GOT3 (cell line): Measurements from ENCODE around the gene REEP1.

ENCODE experiments used
- DNase-seq: peaks from one replicate; lab custom pipeline; 2025; ENCODE audit warnings: mixed read lengths; lab: John Stamatoyannopoulos, UW

Gene REEP1, protein sequence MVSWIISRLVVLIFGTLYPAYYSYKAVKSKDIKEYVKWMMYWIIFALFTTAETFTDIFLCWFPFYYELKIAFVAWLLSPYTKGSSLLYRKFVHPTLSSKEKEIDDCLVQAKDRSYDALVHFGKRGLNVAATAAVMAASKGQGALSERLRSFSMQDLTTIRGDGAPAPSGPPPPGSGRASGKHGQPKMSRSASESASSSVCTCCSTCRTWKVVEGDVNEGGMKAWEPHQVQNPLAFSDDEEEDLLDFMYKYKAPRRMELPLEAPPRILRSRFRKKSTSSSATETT

GRCh38 chr2:86337244-86337835 is at the start of gene REEP1:
TSS of gene REEP1 (minus strand) at chr2:86337626. CDS start at chr2:86337510, 116 bp downstream.
- no peak for DNase-seq

- no peak for DNase-seq
Measured at GRCh38 chr2:86383844-86384243, 46.4 kb upstream of the REEP1 start.

GRCh38 chr2:86382698-86383097 is 45.3 kb upstream of the REEP1 start:
- DNase-seq, result no peak

GRCh38 chr2:86382108-86382507 is 44.7 kb upstream of the REEP1 start:
- DNase-seq, result no peak

DNA sequence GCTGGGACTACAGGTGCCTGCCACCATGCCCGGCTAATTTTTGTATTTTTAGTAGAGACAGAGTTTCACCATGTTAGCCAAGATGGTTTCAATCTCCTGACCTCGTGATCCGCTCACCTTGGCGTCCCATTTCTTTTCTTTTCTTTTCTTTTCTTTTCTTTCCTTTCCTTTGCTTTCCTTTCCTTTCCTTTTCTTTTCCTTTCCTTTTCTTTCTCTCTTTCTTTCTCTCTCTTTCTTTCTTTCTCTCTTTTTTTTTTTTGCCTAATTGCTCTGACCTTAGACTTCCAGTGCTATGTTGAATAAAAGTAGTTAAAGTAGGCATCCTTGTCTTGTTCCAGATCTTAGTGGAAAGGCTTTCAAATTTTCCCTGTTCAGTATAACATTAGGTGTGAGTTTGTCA is 41.0 kb upstream of the REEP1 start:
- DNase-seq, result no peak

- DNase-seq, result no peak
Measured at GRCh38 chr2:86375623-86376022, 38.2 kb upstream of the REEP1 start.

DNA sequence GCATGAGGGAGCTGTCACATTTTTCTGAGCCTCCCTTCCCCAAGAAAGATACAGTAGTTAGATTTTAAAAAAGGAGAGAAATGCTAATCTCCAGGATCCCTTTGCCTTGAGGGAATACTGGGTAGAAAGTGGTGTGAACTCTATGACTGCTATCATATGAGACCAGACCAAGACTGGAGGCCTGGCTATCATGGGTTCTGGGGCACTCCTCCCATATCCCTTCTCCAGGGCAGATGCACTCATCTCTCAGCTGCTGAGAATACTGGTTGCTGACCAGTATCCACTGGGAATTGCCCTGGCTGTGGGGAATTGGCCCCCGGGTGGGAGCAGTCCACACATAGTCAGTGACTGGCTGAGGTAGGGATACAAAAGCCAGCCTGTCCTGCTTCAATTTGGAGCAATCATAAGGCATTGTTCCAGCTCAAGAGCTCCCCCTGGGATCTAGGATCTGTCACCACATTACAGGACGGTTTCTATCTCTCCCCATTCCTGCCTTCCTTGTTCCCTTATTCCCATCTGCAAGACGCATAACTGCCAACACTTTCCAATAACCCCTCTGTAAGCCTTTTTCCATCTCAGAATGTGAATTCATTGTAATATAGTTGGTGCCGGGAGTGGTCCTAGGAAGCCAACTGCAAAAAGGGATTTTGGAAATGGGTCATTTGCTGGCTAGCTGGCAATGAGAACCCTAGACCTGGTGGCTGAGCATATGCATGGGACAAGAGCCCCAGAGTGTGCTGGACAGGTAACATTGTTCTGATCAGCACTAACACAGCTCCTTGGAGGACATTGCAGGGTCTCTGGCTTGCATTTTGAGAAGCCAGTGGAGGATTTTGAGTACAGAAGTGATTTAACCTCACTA is 35.4 kb upstream of the REEP1 start:
- no peak for DNase-seq

DNA sequence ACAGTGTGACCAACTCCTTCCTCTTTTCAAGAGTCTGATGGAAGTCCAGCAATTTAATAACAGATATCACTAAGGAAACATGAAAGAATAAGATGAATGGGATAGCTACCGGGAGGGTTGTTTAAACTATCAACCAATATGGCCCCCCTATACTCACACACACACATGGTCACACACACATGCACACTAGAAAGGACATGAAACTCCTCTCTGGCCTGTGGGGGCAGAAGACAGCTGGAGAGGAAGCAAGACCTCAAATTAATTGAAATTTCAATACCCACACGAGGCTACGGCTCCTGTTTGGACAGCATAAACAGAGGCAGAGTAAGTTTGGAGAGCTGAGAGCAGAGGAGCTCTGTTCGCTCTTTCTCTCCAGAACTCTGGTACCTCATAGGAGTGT is 34.7 kb upstream of the REEP1 start:
- no peak for DNase-seq

- DNase-seq, result no peak
Measured at GRCh38 chr2:86371527-86371926, 34.1 kb upstream of the REEP1 start.

DNA sequence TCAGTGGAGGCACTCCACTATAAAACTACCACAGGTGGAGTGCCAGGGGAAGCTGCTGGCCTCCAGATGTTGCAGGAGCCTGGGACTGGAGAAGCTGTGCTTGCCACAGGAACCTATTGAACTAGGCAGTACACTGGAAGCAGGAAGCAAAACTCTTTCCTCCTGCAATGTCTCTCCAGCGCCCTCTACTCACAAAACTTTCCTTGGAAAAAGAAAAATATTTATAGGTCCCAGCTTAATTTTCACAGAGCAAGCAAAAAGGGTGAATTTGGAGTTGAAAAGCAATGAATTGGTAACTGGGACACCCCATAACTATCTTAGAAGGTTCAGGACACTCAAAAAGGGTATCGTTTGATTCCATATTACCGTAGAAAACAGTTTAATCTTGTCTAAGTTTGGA is 33.2 kb upstream of the REEP1 start:
- DNase-seq, result no peak

GRCh38 chr2:86368161-86368824 is 30.9 kb upstream of the REEP1 start:
- peak; percentile 65 for DNase-seq

DNA sequence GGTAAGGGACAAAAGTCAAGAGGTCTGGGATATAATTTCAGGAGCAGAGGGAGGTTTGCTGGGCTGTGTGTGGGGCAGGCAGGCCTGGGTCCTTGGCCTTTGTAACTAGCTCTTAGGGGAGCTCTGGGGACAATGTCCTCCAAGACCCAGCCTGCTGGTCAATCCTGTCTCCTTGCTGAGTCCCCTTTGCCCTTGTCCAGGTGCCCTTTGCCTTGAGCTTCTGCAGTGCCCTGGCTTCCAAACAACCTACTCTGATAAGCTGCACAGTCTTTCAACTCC is 30.0 kb upstream of the REEP1 start:
- no peak for DNase-seq

- no peak for DNase-seq
Measured at GRCh38 chr2:86366651-86367498, 29.4 kb upstream of the REEP1 start.

DNA sequence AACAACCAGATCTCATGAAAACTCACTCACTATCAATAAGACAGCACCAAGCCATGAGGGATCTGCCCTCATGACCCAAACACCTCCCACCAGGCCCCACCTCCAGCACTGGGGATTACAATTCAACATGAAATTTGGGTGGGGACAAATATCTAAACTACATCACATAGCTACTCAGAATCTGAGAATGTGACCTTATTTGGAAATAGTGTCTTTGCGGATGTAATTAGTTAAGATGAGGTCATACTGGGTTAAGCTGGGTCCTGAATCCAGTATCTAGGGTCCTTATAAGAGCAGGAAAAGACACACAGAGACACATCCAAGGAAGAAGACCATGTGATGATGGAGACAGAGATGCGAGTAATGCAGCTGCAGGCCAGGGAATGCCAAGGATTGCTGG is 27.5 kb upstream of the REEP1 start:
- no peak for DNase-seq

GRCh38 chr2:86360776-86361175 is 23.4 kb upstream of the REEP1 start:
- DNase-seq, result no peak

DNA sequence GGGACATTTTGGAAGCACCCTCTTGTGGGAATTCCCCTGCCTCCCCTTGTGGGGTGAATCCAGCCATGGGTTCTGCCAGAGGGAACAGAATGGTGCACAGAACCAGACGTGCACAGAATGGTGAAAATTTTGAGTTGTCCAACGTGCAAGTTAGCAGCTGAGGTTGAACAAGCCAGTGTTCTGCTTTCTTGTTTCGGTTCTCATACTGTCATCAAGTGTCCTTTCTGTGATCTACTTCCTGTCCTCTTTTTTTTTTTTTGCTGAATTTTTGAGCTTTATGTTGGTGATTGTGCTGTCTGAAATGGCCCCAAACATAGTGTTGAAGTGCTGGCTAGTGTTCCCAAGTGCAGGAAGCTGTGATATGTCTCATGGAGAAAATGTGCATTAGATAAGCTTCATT is 21.5 kb upstream of the REEP1 start:
- DNase-seq, result no peak

- DNase-seq, result no peak
Measured at GRCh38 chr2:86357392-86357963, 20.1 kb upstream of the REEP1 start.

GRCh38 chr2:86352727-86353221 is 15.3 kb upstream of the REEP1 start:
- no peak for DNase-seq

DNA sequence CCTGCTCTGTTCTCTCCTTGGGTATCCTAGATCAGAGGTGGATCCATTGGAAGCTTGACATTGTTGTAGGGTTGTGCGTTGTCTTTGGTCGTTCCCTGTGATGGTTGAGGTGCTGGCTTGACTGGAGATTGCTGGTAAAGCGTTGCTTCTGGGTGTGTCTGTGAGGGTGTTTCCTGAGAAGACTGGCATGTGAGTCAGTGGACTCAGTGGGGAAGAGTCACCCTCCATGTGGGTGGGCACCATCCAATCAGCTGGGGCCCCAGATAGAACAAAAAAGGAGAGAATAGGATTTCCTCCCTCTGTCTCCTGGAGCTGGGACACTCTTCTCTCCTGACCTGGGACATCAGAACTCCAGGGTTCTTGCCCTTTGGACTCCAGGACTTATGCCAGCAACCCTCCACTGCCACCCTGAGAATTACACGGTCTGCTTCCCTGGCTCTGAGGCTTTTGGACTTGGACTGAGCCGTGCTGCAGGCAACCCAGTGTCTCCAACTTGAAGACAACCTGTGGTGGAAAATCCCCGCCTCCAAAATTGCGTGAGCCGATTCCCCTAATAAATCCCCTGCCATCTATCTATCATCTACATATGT is 14.8 kb upstream of the REEP1 start:
- DNase-seq, result no peak

- DNase-seq, result no peak
Measured at GRCh38 chr2:86350751-86351150, 13.3 kb upstream of the REEP1 start.

- no peak for DNase-seq
Measured at GRCh38 chr2:86347401-86347800, 10.0 kb upstream of the REEP1 start.
